Measurements from ENCODE around the gene SPATA13.
"Not testable (repeated sequence)": the region's sequence is repeated elsewhere in the genome, so short reads cannot be mapped to it uniquely, and the experiment has no call there.

The SPATA13 gene

DNA sequence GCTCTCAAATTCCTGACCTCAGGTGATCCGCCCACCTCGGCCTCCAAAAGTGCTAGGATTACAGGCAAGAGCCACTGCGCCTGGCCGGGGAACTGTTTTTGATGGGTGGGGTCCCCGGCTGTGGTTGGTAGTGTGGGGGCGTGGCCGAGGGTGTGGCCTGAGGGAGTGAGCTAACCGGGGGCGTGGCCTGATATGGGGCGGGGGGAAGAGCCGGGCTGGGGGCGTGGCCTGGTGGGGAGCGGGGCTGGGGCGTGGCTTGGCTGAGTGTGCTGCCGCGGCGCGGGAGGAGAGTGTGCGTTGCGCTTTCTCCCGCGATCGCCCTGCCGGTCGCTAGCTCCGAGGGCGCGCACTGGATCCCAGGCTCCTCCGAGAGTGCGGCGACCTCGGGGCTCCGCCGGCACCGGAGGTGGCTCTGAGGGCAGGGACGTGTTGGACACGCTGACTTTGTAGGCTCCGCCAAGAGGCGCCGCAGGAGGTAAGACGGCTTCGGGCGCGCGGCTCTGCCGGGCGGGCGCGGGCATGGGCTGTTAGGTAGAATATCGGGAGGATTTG is at the start of gene SPATA13:
Gene SPATA13, plus strand, starts transcription at position 263 of the 552 bp plus-strand sequence. CDS start 62,210 bp downstream, outside the sequence.
- Mint-ChIP-seq H3K36me3 (no peaks in the 10 kb centered on the region), H3K4me3 (peak within 1 kb of the TSS; percentile 81), H3K9me3 (no peaks in the 10 kb centered on the region), H3K27me3 (peaks cover 35% of the 10 kb centered on the region), H3K4me1 (peaks cover 25% of the 10 kb centered on the region), H3K27ac (peak within 1 kb of the TSS; percentile 69)
- CTCF ChIA-PET: interaction anchor here (0.8 to 2.2 kb wide), 9 partner anchors 11 to 141 kb away, joined by 3 to 8 read pairs (median 4); no protein-coding TSS in a partner anchor
- DNase-seq: peak; percentile 96

DNA sequence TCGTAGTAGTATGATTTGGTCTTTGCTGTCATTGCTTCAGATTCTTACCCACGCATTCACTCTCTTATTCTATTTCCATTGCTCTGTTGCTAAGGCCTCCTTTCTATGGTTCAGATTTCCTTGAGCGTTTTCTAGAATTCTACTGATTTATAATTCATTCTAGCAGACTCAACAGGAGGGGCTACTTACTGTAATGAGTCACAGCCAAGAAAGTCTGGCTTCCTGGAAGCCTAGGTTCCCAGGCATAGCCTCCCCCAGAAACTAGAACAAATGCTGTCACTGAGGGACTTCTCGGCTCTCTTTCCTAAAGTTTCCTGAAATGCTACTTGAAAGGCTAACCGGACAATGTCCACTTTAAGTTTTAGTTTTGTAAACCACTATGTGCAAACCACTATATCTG is 47.7 kb upstream of the SPATA13 start:
- Mint-ChIP-seq H3K4me3 (no peak overlapping the region), H3K4me1 (no peaks in the 10 kb centered on the region), H3K27ac (no peak overlapping the region), H3K36me3 (no peaks in the 10 kb centered on the region), H3K27me3 (peaks cover 26% of the 10 kb centered on the region), H3K9me3 (no peaks in the 10 kb centered on the region)
- CTCF ChIA-PET: no interaction called here
- no peak for DNase-seq

DNA sequence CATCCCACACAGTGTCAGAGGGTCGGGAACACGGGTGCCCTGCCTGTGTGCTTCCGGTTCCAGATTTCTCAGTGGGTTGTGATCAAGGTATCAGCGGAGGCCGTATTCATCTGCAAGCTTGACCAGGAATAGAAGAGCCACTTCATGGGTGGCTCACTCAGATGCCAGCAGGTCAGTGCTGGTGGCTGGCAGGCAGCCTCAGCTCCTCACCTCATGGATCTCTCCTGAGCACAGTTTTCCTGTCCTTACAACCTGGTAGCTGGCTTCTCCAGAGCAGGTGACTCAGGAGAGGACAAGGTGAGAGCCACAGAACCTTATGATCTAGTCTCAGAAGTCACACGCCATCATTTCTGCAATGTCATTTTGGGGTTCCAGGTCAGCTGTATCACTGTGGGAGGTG is 44.8 kb upstream of the SPATA13 start:
- no peaks in the 10 kb centered on the region for H3K9me3 Mint-ChIP-seq
- no peak for DNase-seq
- no peaks in the 10 kb centered on the region for H3K4me1 Mint-ChIP-seq
- CTCF ChIA-PET: no interaction called here
- H3K36me3 Mint-ChIP-seq: no peaks in the 10 kb centered on the region
- H3K27ac Mint-ChIP-seq: no peak overlapping the region
- H3K4me3 Mint-ChIP-seq: no peak overlapping the region
- peaks cover 28% of the 10 kb centered on the region for H3K27me3 Mint-ChIP-seq

DNA sequence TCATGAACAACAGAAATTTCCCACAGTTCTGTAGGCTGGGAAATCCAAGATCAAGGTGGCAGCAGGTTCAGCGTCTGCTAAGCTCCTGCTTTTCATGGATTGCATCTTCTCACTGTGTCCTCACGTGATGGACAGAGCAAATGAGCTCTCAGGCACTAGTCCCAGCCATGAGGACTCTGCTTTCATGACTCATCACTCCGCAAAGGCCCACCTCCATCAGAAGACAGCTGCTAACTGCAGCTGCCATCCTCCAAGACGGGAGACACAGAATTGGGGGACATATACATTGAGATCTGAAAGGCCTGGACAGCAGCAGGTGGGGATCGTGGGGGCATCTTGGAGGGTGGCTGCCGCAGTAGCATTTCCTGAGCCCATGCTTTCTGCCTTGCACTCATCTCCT is 44.4 kb upstream of the SPATA13 start:
- CTCF ChIA-PET: no interaction called here

DNA sequence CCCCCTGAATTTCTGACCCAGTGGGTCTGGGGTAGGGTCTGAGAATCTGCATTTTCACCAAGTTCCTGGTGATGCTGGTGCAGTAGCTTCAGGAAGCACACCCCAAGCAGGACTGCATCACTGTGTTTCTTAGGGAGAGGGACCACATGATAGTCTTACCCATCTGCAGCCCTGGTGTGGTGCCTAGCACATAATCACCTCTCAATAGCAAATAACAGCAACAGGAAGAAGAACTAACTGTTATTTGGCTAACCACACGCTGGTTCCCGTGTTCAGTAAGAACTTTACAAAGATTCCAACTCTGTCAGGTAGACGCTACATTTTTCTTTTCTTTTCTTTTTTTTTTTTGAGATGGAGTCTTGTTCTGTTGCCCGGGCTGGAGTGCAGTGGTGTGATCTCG is 41.9 kb upstream of the SPATA13 start:
- H3K4me3 Mint-ChIP-seq: no peak overlapping the region
- peaks cover 10% of the 10 kb centered on the region for H3K4me1 Mint-ChIP-seq
- H3K36me3 Mint-ChIP-seq: no peaks in the 10 kb centered on the region
- H3K27ac Mint-ChIP-seq: no peak overlapping the region
- no peak for DNase-seq
- CTCF ChIA-PET: no interaction called here
- H3K9me3 Mint-ChIP-seq: no peaks in the 10 kb centered on the region
- H3K27me3 Mint-ChIP-seq: peaks cover 35% of the 10 kb centered on the region

More for the DNA sequence above, 44.4 kb upstream of the SPATA13 start:
- Mint-ChIP-seq H3K27ac (no peak overlapping the region), H3K36me3 (no peaks in the 10 kb centered on the region), H3K27me3 (peaks cover 28% of the 10 kb centered on the region), H3K4me1 (peaks cover 2% of the 10 kb centered on the region), H3K9me3 (no peaks in the 10 kb centered on the region), H3K4me3 (no peak overlapping the region)
- DNase-seq: no peak

DNA sequence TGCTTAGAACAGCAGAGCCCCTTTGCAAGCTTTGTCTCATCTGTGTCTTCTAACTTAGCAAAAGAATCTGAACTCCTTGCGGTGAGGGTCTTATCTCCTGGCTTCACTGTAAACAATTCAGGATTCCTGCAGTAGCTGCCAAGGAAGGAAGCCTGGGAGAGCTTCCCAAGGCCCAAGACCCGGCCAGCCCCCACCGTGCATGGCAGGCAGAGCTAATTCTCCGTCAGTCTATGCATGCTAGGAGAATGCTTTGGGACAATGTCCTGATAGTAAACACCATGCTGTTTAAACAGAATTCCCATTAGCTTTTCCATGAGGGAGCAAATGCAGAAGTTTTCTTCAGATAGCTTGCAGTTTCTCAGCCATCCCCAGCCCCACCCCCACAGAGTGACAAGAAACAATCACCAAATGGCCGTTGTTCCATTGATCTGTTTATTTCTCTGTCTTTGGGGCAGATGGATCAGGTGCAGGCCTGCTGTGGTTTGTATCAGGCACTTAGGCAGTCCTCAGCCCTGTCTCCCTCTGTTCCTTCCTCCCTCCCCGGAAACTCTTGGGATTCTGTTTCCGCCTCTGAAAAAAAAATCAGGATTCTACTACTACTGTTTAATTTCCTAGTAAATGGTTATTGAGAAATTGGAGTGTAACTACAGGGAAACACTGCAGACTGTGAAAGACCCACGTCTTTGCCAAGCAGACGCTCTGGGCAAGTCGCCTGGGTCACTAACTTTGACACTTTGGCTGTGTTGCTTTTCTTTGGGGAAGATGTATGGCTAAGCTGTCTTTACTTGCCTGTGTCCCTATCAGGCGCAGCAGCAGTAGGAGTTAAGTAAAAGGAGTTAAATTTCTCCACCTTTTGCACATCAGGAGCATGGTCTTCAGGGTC is 40.7 kb upstream of the SPATA13 start:
- H3K4me3 Mint-ChIP-seq: no peak overlapping the region
- DNase-seq: no peak
- H3K36me3 Mint-ChIP-seq: no peaks in the 10 kb centered on the region
- peaks cover 15% of the 10 kb centered on the region for H3K4me1 Mint-ChIP-seq
- H3K27me3 Mint-ChIP-seq: peaks cover 29% of the 10 kb centered on the region
- CTCF ChIA-PET: interaction anchor here (0.9 to 1.1 kb wide), 2 partner anchors 14 to 231 kb away, joined by 3 read pairs; partner anchors contain the start of gene MIPEP
- H3K9me3 Mint-ChIP-seq: no peaks in the 10 kb centered on the region
- no peak overlapping the region for H3K27ac Mint-ChIP-seq

DNA sequence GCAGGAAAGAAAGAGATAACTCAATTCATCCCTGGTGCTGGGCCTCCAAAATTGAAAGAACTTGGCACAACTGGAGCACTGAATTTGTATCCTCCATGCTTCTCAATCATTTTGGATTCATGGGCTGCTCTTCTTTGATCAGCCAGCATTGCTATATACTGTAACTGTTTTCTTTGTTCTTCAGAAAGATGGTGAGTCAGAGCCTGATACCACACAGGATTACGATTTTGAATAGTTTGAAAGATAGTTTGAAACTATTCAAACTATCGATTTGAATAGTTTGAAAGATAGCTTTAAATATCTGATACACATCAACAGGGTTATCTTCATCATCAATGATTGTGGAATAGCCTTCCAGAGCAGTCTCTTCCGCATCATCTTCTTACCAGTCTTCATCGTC is 38.5 kb upstream of the SPATA13 start:
- H3K9me3 Mint-ChIP-seq, CTCF ChIA-PET, H3K4me3 Mint-ChIP-seq, H3K36me3 Mint-ChIP-seq, DNase-seq, H3K27ac Mint-ChIP-seq: not testable (repeated sequence)
- H3K4me1 Mint-ChIP-seq: peaks cover 20% of the 10 kb centered on the region
- H3K27me3 Mint-ChIP-seq: peaks cover 24% of the 10 kb centered on the region

DNA sequence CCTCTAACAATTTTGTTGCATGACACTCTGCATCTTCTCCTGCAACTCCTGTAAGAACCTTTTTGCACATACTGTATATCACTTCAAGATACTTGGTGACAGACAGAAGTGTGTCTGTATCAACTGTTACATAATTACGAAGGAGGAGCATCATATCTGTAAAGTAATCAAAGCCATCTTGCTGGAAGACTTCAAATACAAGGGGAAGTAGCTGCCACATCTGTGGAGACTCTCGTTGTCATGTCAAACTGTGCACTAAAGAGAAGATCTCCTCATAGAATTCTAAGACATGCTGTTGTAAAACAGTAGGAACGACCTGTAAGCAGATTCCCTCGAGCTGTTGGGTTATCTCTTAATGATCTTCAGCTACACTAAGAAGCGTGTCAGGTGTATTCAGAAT is 38.0 kb upstream of the SPATA13 start:
- CTCF ChIA-PET: no interaction called here
- H3K27ac Mint-ChIP-seq: no peak overlapping the region
- no peak for DNase-seq
- peaks cover 24% of the 10 kb centered on the region for H3K27me3 Mint-ChIP-seq
- no peaks in the 10 kb centered on the region for H3K9me3 Mint-ChIP-seq
- H3K36me3 Mint-ChIP-seq: no peaks in the 10 kb centered on the region
- H3K4me3 Mint-ChIP-seq: no peak overlapping the region
- H3K4me1 Mint-ChIP-seq: peaks cover 24% of the 10 kb centered on the region

DNA sequence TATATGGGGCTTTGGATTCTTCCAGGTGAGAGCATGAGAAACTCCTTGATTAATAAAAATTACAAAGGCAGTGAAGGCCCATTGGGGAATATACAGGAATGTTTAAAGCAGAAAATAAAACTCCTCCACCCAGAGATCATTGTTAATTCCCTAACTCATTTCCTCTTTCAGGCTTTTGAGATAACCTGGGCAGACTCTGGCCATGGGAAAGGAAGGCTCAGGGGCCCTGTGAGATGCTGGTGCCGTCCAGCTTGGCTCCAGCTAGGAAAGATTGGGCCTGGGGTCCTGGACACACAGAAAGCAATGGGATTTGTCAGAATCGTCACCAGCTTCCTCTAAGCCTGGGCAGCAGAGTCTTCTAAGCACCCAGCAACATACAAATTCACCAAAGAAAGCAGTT is 36.8 kb upstream of the SPATA13 start:
- Mint-ChIP-seq H3K9me3 (no peaks in the 10 kb centered on the region), H3K36me3 (no peaks in the 10 kb centered on the region), H3K4me3 (no peak overlapping the region), H3K27me3 (peaks cover 24% of the 10 kb centered on the region), H3K27ac (no peak overlapping the region), H3K4me1 (peaks cover 24% of the 10 kb centered on the region)
- DNase-seq: no peak
- CTCF ChIA-PET: no interaction called here

DNA sequence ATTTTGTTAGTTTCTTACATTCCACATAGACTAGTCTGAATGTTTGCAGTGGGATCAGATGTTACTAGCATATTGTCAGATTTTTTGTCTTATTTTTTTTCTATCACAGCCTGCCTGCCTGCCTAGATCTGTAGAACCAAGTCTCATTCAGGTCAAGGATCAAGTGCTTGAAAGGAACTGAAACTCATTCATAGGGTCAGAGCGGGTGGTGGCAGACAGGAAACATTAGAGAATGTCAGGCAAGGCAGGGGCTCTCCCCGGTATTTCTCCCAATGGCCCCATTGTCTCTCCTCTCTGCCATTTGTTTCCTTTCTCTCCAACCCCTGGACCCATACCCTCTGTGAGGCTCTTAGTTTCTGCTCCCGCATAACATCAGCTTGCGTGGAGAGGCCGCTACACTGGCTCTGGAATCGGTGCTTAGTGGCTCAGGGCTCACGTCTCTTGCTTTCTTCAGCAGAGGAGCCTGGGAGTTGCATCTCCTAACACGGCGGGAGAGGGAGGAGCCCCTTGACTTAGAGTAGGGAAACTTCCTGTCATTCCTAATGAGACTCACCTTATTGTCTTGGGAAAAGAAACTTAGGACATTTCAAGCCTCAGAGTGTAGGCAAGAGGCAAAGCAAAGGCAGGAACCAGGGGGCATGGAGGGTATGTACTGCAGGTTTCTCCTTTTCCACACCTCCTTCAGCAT is 35.6 kb upstream of the SPATA13 start:
- Mint-ChIP-seq H3K4me3 (no peak overlapping the region), H3K27ac (no peak overlapping the region)
- CTCF ChIA-PET: no interaction called here

DNA sequence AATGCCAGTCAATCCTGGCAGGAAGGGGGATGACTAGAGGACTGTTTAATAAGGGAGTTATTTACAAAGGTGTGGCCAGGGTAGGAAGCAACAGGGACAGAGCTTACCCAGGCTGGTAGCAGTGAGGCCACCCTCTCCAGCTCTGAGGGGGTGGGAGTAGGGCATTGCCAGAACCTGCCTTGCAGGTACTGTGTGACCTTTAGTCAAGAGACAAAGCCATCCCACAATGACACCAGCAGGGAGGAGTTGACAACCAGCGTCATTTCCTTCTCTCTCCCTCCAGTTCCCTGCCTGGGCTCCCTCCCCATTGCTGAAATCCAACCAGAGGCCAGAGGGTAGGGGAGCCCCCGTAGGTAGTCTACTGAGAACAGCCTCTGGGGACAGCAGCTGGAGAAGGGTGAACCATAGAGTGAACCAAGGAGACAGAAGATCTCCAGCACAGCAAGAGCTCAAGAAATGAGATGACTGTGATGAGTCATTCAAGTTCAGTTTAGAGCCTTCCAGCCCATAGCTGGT is 33.3 kb upstream of the SPATA13 start:
- no peak overlapping the region for H3K27ac Mint-ChIP-seq
- no peaks in the 10 kb centered on the region for H3K36me3 Mint-ChIP-seq
- H3K4me1 Mint-ChIP-seq: peaks cover 27% of the 10 kb centered on the region
- H3K4me3 Mint-ChIP-seq: no peak overlapping the region
- DNase-seq: no peak
- peaks cover 29% of the 10 kb centered on the region for H3K27me3 Mint-ChIP-seq
- peaks cover 10% of the 10 kb centered on the region for H3K9me3 Mint-ChIP-seq
- CTCF ChIA-PET: interaction anchor here (0.9 to 1.5 kb wide), 2 partner anchors 74 to 77 kb away, joined by 3 read pairs; no protein-coding TSS in a partner anchor

More for the DNA sequence above, 35.6 kb upstream of the SPATA13 start:
- no peaks in the 10 kb centered on the region for H3K36me3 Mint-ChIP-seq
- H3K4me1 Mint-ChIP-seq: peaks cover 24% of the 10 kb centered on the region
- no peak for DNase-seq
- peaks cover 28% of the 10 kb centered on the region for H3K27me3 Mint-ChIP-seq
- H3K9me3 Mint-ChIP-seq: no peaks in the 10 kb centered on the region

DNA sequence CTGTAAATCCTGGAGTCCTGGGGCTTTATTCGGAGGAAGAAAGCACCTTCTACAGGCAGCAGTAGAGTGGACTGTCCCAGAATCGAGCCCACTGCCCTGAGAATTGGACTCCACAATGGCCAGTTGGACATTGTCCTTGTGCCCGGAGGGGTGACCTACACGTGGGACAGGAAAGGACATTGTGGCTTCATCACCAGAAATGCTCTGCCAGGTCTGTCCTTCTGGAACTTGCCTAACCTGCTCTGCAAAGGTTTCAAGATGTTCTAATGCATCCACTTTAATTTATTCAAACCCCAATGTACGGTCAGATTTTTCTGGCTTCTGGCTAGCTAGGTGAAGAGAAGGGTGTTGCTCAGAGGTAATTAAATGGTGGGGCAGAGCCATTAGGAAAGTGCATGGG is 32.4 kb upstream of the SPATA13 start:
- no peak overlapping the region for H3K27ac Mint-ChIP-seq
- CTCF ChIA-PET: interaction anchor here (1.5 kb wide), 1 partner anchor 75 kb away, joined by 3 read pairs; no protein-coding TSS in a partner anchor
- peaks cover 10% of the 10 kb centered on the region for H3K9me3 Mint-ChIP-seq
- peaks cover 24% of the 10 kb centered on the region for H3K4me1 Mint-ChIP-seq
- no peak for DNase-seq
- H3K27me3 Mint-ChIP-seq: peaks cover 26% of the 10 kb centered on the region
- H3K4me3 Mint-ChIP-seq: no peak overlapping the region
- no peaks in the 10 kb centered on the region for H3K36me3 Mint-ChIP-seq

DNA sequence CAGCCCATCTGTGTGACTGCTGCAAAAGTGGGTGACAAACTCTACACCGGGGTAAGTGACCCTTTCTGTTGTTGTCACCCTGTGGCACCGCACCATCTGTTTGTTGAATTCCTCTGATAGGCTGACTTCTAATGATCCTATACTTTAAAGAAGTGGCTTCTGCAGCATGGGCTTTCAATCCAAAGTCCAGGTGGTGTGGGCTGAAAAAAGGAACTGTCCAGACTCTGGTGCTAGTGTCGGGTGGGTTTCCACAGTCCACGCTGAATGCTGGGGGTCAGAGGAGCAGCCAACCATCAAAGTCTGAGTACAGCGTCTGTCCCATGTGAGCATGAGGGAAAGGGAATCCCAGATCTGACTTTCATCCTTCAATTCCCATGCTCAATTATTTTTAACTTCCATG is 31.6 kb upstream of the SPATA13 start:
- CTCF ChIA-PET: interaction anchor here (1.5 kb wide), 1 partner anchor 76 kb away, joined by 3 read pairs; no protein-coding TSS in a partner anchor
- no peak for DNase-seq
- H3K36me3 Mint-ChIP-seq: no peaks in the 10 kb centered on the region
- H3K27me3 Mint-ChIP-seq: peaks cover 31% of the 10 kb centered on the region
- peaks cover 24% of the 10 kb centered on the region for H3K4me1 Mint-ChIP-seq
- no peak overlapping the region for H3K27ac Mint-ChIP-seq
- H3K9me3 Mint-ChIP-seq: peaks cover 10% of the 10 kb centered on the region
- no peak overlapping the region for H3K4me3 Mint-ChIP-seq
